Measurements from ENCODE around the gene TNFAIP8.

The TNFAIP8 gene

DNA sequence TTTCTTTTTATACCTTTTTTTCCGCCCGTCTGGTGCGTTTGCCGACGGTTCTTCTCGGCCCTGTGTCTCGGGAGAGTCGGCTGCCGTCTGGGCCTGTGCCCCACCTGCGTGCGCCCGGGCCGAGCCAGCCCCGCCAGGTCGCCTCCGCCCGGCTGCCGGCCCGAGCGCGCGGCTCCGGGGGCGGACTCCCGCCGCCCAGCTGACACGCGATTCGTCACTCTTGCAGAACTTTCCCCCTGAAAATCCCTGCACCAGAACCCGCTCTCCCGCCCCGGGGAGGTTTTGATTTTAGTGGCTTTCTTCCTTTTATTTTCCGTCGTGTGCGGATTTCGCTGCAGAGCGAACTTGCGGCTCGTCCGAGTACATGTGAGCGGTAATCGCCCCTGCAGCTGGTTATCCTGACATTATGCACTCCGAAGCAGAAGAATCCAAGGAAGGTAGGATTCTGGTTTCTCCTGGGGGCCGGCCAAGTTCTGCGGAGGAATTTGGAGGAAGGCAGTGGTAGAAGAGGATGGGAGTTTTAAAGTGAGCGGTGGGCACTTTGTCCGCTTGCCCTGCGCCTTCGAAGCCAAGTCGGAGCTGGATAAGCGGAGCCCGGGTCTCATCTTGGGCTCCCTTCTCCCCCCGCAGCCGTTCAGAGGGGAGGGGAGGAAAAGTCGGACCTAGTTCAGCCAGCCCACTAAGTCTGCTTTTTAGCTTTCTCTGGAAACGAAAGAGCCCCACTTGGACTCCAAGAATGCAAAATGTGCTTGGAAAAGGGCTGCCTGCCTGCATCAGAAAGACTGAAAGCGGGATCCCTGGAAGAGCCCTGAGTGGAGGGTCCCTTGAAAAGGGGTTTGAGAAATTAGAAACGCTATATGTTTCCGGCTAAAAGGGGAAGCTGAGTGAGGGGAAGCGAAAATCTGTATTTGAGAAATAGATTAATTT, at the start of gene TNFAIP8:
TSS of gene TNFAIP8 (plus strand) at position 335 of the 927 bp plus-strand sequence. CDS start at position 407, 72 bp downstream.
- peak; percentile 84 for DNase-seq

DNA sequence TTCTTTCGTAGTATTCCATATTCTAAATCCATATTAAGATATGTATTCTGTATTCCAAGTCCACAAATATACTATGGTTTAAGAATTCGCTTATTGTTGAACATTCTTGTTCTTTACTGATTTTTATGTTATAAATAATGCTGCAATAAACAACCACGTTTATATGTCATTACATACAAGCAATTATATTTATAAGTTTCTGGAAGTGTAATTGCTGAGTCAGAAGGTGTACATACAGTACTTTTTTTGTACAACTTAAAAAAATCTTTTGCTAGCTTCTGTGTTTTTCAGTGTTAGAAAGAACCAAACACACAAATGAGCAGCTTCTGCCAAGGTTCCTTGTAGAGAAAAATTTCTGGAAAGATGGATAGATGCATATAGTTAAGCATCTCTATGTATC, 48.6 kb upstream of the TNFAIP8 start:
- DNase-seq = no peak

DNA sequence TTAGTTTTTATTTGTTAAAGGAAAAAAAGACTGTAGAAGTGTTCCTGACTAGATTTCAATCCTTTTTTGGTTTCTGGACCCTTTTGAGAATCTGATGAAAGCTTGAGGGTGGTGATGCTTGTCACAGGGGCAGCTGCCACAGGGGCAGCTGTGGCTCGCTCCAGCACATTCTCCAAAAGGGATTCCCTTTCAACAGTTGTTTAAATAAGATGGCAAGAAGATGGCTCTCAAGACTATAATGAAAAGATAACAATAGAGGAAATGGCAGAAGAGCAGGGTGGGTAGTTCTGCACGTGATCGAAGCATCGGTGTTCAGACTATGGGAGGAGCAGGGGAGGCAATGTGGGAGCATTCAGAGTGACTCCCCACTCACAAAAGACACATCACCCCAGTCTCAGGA, 46.5 kb upstream of the TNFAIP8 start:
- DNase-seq = no peak

GRCh38 chr5:119311688-119312087, 44.1 kb upstream of the TNFAIP8 start:
- DNase-seq = no peak

DNA sequence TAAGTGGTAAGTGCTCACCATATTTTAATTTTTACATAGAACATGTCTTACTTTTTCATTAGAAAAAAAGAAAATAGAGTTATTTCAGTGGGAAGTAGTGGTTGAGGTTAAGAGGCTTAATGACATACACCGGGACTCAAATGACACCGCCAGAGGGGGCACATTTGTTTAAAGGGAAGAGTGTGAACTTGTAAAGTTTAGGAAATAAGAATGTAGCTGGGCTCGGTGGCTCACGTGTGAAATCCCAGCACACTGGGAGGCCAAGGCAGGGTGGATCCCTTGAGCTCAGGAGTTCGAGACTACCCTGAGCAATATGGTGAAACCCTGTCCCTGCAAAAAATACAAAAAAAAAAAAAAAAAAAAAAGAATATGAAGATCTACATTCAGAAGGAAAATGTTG, 43.4 kb upstream of the TNFAIP8 start:
- no peak for DNase-seq

DNA sequence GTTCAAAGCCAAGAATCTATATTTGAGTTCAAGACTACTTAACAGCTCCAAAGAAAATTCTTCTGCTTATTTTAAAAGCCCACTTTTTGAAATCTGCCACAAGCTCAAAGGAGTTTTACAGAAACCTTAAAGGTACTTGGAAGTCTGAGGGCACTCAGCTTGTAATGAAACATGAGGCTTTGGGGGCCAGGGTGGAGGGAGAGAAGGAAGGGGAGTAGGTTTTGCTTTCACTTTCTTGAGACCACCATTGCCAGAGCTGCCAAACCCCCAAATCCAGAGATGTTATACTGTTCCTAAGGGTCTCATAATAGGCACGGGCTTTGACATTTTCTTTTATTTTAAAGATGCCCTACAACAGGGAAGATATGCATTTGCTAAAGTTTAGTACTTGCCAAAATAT, 42.6 kb upstream of the TNFAIP8 start:
- no peak for DNase-seq

GRCh38 chr5:119313658-119314605, 41.9 kb upstream of the TNFAIP8 start:
- DNase-seq = no peak

DNA sequence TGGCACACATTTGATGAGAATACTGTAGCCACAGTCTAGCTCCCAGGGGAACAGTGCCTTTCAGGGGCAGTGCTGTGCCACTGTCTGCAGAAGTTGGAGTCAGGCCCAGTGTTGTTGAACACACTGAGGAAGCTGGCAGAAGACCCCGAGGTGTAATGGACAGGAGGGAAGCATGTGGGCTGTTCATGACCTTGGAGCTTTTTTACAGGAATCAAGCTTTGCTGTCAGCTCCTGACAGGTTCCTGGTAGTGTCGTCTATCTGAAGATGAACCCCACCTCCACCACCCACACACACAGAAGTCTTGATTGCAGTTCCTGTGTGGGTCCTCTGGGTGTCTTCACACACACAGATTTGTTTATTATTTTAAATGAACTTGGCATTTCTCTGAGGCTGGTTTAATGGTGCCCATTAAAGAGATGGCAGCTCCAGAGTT, 40.3 kb upstream of the TNFAIP8 start:
- DNase-seq = peak; percentile 69

- DNase-seq = peak; percentile 36
Measured at GRCh38 chr5:119316086-119316485, 39.7 kb upstream of the TNFAIP8 start.

GRCh38 chr5:119316906-119317305, 38.9 kb upstream of the TNFAIP8 start:
- DNase-seq = no peak

DNA sequence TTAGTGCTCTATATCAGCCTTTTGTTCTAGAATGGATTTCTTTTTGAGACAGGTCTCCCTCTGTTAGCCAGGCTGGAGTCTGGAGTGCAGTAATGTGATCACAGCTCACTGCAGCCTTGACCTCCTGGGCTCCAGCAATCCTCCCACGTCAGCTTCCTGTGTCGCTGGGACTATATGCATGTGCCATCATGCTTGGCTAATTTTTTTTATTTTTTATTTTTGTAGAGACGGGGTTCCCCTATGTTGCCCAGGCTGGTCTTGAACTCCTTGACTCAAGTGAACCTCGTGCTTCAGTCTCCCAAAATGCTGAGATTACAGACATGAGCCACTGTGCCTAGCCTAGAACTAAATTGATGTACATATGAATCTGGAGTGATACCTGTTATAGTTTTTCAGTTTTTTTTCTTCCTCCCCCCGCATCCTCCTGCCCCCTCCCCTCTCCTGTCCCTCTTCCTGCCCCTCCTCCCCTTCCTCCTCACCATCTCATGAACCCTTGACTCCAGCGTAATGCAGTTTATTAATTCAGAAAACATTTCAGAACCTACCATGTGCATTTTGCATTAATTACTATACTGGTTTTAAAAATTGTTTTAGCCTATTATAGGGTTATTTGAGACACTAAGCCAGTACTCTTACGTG, 37.4 kb upstream of the TNFAIP8 start:
- DNase-seq = no peak

GRCh38 chr5:119319401-119319800, 36.4 kb upstream of the TNFAIP8 start:
- DNase-seq = no peak

- DNase-seq = no peak
Measured at GRCh38 chr5:119319890-119320289, 35.9 kb upstream of the TNFAIP8 start.

DNA sequence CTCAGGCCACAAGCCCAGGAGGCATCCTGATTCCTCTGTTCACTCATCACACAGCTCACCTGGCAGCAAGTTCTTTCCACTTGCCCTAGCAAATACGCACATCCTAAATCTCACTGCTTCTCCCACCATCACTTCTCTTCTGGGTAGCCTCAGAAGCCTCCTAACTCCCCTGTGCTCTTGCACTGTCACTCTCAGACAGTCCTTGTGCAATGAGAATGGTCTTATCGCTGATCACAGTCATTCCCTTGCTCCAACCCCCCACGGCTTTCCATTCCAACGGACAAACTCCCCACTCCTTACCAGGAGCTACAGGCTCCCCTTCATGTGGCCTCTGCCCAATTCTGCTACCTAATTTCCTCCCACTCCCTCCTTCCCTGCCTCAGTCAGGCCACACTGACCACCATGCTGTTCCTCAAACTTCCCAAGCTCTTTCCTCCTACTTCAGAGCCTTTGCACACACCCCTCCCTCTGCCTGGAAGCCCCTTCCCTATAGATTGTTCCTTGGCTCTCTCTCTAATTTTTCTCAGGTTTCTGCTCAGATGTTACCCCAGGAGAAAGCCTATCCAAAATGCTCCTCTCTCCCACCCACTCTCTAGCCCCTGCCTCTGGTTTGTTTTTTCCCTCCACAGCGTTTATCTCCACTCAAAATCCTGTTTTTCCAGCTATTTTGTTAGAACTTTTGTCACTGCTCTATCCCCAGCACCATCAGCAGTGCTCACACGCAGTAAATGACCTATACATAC, 34.1 kb upstream of the TNFAIP8 start:
- DNase-seq = no peak

DNA sequence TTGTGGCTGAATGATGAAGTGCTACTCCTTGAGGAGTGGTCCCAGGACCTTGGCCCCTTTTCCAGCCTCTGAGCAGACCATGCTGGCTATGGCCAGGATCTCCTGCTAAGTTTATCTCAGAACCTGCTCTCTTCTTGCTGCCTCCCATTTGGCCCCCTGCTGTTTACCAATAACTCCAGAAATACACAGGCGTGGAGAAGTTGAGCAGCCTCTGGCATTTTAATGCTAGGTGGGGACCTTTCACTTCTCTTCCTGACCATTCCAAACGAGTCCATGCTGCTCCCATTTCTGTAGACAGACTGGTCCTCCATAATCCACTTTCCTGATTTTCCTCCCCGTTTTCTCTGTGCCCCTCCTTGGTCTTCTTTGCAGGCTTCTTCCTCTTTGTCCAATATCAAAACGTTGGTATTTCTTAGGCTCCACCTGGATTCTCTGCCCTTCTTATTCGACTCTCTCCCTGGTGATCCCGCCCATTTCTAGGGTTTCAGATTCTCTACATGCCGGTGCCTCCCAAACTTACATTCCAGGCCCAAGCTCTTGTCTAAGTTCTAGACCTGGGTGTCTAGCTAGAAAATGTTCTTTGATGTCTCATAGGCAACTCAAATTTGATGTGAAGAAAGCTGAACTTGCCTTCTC, 33.4 kb upstream of the TNFAIP8 start:
- DNase-seq = no peak

DNA sequence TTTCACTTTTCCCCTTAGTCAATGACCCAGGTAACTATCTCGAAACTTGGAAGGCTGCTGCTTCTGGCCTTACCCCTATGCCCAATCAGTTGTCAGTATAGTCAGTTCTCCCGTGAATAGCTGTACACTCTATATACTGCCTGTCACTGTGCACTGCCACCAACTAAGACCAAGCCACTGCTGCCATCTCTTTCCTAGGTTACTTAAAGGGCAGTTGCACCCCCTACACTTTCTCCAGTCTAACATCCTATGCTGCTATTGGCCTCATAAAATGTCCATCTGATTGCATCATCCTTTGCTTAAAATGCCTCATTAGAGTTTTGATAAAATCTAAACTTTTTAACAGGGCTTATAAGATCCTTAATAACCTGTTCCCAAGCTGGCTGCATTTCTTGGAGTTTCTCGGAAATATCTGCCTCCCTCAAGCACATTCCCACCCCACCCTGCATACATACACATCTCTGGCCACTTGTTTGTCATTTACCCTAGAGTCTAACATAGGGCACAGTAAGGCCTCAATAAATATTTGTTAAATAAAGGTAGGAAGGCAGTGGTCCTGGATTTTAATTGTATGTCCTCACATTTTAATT, 32.8 kb upstream of the TNFAIP8 start:
- no peak for DNase-seq

GRCh38 chr5:119323601-119324000, 32.2 kb upstream of the TNFAIP8 start:
- no peak for DNase-seq

- no peak for DNase-seq
Measured at GRCh38 chr5:119324842-119325241, 31.0 kb upstream of the TNFAIP8 start.

DNA sequence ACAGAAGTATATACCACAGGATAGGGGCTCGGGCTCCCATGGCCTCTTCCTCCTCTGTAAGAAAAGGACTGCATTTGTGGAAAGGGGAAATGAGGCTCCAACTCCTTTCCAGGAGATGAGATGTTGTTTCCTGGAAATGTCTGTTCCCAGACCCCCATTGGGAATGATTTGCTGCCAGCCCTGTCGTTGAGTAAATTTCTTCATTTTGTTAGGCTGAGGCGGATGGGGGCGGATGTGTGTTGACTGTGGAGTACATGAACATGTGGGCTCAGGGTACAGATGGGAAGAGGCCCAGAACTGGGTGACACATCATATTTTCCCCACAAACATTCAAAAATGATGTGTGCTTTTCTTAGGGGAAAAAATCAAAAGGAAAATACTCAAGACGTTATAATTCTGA, 28.8 kb upstream of the TNFAIP8 start:
- DNase-seq = peak; percentile 68

GRCh38 chr5:119328753-119329602, 26.8 kb upstream of the TNFAIP8 start:
- DNase-seq = peak; percentile 64

Measured in activated naive CD4-positive, alpha-beta T cell treated with Interleukin-2 at 50 U/mL for 16 hours (primary cell).